HEK293T (cell line): ENCODE results near the gene VPS37C.

Experiments used
- ARNT ChIP-seq: fragments of 450-650 bp; IDR thresholded peaks from 2 replicates; pipeline ENCODE4 v1.6.1; 2017; ENCODE audit warnings: mild to moderate bottlenecking
- BHLHE40 ChIP-seq: fragments of 450-650 bp; IDR thresholded peaks from 2 replicates; pipeline ENCODE4 v1.6.1; 2016; ENCODE audit warnings: mild to moderate bottlenecking, moderate library complexity, borderline replicate concordance
- CTBP1 ChIP-seq: fragments of 450-650 bp; IDR thresholded peaks from 2 replicates; pipeline ENCODE4 v1.6.1; 2016; ENCODE audit warnings: borderline replicate concordance
- ELF4 ChIP-seq: fragments of 450-650 bp; IDR thresholded peaks from 2 replicates; pipeline ENCODE4 v1.6.1; 2017; ENCODE audit warnings: antibody characterized with exemption
- FOXA1 ChIP-seq: fragments of 450-650 bp; IDR thresholded peaks from 2 replicates; pipeline ENCODE4 v1.6.1; 2016; ENCODE audit warnings: mild to moderate bottlenecking
- FOXK2 ChIP-seq: fragments of 450-650 bp; IDR thresholded peaks from 2 replicates; pipeline ENCODE4 v1.6.1; 2016; ENCODE audit warnings: mild to moderate bottlenecking
- FOXM1 ChIP-seq: fragments of 450-650 bp; IDR thresholded peaks from 2 replicates; pipeline ENCODE4 v1.6.1; 2017; ENCODE audit warnings: mild to moderate bottlenecking, borderline replicate concordance
- HDGF ChIP-seq: fragments of 450-650 bp; IDR thresholded peaks from 2 replicates; pipeline ENCODE4 v1.6.1; 2017; ENCODE audit warnings: antibody characterized with exemption, borderline replicate concordance
- LEF1 ChIP-seq: fragments of 450-650 bp; IDR thresholded peaks from 2 replicates; pipeline ENCODE4 v1.6.1; 2017; ENCODE audit warnings: mild to moderate bottlenecking, borderline replicate concordance
- NFRKB ChIP-seq: fragments of 450-650 bp; IDR thresholded peaks from 2 replicates; pipeline ENCODE4 v1.6.1; 2016; ENCODE audit warnings: mild to moderate bottlenecking, moderate library complexity
- PKNOX1 ChIP-seq: fragments of 450-650 bp; IDR thresholded peaks from 2 replicates; pipeline ENCODE4 v1.6.1; 2016
- SP1 ChIP-seq: fragments of 450-650 bp; IDR thresholded peaks from 2 replicates; pipeline ENCODE4 v1.6.1; 2017
- SUZ12 ChIP-seq: fragments of 450-650 bp; IDR thresholded peaks from 2 replicates; pipeline ENCODE4 v1.6.1; 2016; ENCODE audit warnings: mild to moderate bottlenecking
- ZNF384 ChIP-seq: fragments of 450-650 bp; IDR thresholded peaks from 2 replicates; pipeline ENCODE4 v1.6.1; 2016

DNA sequence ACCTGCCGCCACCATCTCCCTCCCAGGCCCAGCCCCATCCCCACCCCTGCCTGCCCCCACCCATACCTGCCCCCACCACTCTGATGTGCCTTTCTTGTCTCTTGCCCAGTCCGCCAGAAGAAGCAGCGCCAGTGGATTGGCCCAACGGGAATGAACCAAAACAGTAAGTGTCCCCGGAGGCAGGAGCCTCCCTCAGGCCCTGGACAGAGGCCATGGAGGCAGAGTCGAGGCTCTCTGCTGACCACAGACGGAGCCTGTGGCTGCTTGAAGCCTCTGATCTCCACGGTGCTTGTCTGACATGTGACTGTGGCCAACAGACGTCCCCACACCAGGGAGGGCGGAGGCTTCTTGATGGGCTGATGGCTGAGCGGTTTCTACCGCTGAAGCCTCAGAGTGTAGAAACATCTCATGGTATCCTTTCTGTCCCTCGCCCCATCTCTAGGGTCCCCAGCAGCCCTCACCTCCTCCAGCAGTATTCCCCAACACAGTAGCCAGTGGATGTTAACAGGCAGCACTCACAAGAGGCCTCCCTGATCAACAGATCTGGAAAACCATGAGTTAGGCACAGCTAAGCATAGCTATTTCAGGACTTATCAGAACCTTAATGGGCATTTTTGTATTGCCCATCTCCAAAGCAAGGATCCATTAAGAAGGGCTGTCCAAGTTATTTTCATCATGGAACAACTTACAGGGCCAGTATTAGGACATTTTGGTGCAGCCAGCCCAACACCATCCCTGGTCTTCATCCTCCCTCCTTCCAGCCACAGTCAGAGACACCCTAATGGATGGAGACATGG, 37.3 kb downstream of the VPS37C start:
- TF ChIP-seq SP1 (no peak), ELF4 (no peak), NFRKB (no peak), SUZ12 (no peak), FOXA1 (no peak), HDGF (no peak), LEF1 (no peak), BHLHE40 (no peak), ZNF384 (no peak), FOXM1 (no peak), FOXK2 (no peak), CTBP1 (no peak), PKNOX1 (no peak), ARNT (no peak)
